Nephron (organoid): ENCODE measurements around the gene GPS1.
"Not testable (repeated sequence)": the region's sequence is repeated elsewhere in the genome, so short reads cannot be mapped to it uniquely, and the experiment has no call there.

Experiments used
- H3K27ac Mint-ChIP-seq, 3 experiments: 2 replicates each; pipeline ENCODE4 v1.8.0; 2020; ENCODE audit warnings: mixed read lengths in 3 of 3, mild to moderate bottlenecking in 2 of 3, moderate library complexity in 1 of 3
- H3K27me3 Mint-ChIP-seq: 2 replicates; pipeline ENCODE4 v1.8.0; 2021; ENCODE audit warnings: low read depth, mild to moderate bottlenecking, moderate library complexity, mixed read lengths
- H3K36me3 Mint-ChIP-seq: 2 replicates; pipeline ENCODE4 v1.8.0; 2020; ENCODE audit warnings: low read depth, mixed read lengths
- H3K4me1 Mint-ChIP-seq: 2 replicates; pipeline ENCODE4 v1.8.0; 2020; ENCODE audit warnings: mixed read lengths
- H3K4me3 Mint-ChIP-seq, 3 experiments: 2 replicates each; pipeline ENCODE4 v1.8.0; 2020; ENCODE audit warnings: mild to moderate bottlenecking in 3 of 3, mixed read lengths in 3 of 3, moderate library complexity in 2 of 3
- H3K9me3 Mint-ChIP-seq: 2 replicates; pipeline ENCODE4 v1.8.0; 2020; ENCODE audit warnings: mixed read lengths
- TF ChIP-seq, protein P1 (sequence below), 3 experiments: fragments of 200-600 bp; sonication (generic); IDR thresholded peaks; one replicate each; pipeline ENCODE4 v1.5.0; 2021; ENCODE audit warnings: antibody characterized with exemption in 3 of 3; ENCODE audit not compliant: unreplicated experiment in 3 of 3

The GPS1 gene

DNA sequence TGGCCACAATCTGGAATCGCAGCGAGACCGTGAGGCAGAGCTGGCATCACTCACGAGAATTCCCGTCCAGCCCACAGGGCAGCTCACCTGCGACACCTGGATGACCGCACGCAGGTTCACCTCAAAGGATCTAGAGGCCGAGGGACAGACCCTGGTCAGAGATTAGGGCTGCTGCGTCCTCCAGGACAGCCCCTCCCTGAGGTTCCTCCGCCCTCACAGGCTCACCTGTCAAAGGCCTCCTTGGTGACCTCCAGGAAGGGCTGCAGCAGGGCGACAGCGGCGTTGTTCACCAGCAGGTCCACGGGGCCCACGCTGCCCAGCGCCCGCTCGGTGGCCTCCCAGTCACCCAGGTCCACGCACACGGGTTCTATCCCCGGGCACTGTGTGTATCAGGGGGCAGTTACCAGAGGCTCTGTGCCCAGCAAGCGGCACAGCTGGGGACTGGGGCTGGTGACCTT lies 15.0 kb upstream of the GPS1 start:
- Mint-ChIP-seq H3K9me3 (no peaks in the 10 kb centered on the region), H3K4me1 (peaks cover 20% of the 10 kb centered on the region), H3K4me3 (peak overlapping the region; percentile 74 to 81 (median 79)), H3K27ac (no peak overlapping the region), H3K27me3 (peaks cover 21% of the 10 kb centered on the region), H3K36me3 (no peaks in the 10 kb centered on the region)
- TF ChIP-seq, protein P1, sequence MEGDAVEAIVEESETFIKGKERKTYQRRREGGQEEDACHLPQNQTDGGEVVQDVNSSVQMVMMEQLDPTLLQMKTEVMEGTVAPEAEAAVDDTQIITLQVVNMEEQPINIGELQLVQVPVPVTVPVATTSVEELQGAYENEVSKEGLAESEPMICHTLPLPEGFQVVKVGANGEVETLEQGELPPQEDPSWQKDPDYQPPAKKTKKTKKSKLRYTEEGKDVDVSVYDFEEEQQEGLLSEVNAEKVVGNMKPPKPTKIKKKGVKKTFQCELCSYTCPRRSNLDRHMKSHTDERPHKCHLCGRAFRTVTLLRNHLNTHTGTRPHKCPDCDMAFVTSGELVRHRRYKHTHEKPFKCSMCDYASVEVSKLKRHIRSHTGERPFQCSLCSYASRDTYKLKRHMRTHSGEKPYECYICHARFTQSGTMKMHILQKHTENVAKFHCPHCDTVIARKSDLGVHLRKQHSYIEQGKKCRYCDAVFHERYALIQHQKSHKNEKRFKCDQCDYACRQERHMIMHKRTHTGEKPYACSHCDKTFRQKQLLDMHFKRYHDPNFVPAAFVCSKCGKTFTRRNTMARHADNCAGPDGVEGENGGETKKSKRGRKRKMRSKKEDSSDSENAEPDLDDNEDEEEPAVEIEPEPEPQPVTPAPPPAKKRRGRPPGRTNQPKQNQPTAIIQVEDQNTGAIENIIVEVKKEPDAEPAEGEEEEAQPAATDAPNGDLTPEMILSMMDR (IDR thresholded peaks at IDR 0.05; ENCODE audit: unreplicated experiment in 3 of 3): no peak

DNA sequence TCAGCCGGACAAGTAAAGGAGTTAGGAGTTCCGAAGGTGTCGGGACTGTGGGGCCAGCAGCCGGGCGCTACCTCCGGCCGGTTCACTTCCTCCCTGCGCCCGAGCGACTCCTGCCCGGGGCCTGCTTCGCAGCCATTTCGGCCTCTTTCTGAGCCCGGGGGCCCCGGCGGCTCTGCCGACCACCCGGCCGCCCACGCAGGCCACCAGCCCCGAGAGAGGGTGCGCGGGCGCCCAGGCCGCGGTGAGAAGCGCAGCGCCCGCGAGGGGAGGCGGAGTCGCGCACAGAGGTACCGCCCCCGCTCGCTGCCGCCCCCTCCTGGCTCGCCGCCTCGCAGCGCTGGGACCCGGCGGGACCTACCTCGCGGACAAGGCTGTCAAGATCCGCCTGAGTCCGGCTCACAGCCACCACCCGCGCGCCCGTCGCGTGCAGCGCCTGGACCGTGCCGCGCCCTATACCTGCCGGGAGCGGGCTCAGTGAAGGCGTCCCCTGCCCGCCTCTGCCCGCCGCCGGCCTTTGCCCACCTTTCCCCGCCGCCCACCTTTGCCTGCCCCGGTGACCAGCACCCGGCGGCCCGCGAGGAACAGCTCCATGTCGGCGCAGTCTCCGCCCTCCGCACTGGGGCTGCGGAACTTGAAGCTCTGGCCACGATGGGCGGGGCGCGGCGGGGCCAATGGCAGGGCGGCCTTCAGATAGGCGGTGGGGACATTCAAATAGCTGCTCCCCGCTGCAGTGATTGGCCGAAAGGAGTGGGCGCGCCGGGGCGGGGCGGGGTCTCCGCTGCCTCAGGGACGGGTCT lies 14.4 kb upstream of the GPS1 start, which contains the start of gene DCXR:
Gene DCXR, minus strand, starts transcription at position 606 of the 797 bp plus-strand sequence. Its CDS starts 15 bp downstream, at position 591.
- H3K27me3 Mint-ChIP-seq: peaks cover 21% of the 10 kb centered on the region
- peak within 1 kb of the TSS in 2 of 3 experiments; percentile 43 to 88 for H3K27ac Mint-ChIP-seq
- H3K36me3 Mint-ChIP-seq: no peaks in the 10 kb centered on the region
- no peaks in the 10 kb centered on the region for H3K9me3 Mint-ChIP-seq
- H3K4me1 Mint-ChIP-seq: peaks cover 20% of the 10 kb centered on the region
- H3K4me3 Mint-ChIP-seq: peak within 1 kb of the TSS; percentile 76 to 88 (median 85)
- TF ChIP-seq, protein P1 (IDR thresholded peaks at IDR 0.05; ENCODE audit: unreplicated experiment in 3 of 3): peak; percentile 74 to 98 (median 80)

DNA sequence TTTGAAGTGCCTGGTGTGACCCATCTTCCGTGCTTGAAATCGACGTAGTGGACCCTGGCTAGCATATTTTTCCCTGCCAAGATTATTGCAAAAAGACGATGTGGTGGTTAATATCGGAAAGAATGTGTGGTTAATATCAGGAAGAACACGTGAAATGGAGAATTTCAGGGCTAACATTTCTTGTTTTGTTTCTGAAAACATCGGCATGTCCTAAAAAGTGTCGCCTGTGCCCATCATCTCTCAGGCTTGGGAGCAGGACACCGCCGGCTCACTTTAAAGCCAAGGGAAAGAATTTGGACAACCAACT lies 13.9 kb upstream of the GPS1 start:
- peaks cover 19% of the 10 kb centered on the region for H3K27me3 Mint-ChIP-seq
- peaks cover 20% of the 10 kb centered on the region for H3K4me1 Mint-ChIP-seq
- H3K4me3 Mint-ChIP-seq: peak overlapping the region; percentile 76 to 88 (median 85)
- H3K9me3 Mint-ChIP-seq: no peaks in the 10 kb centered on the region
- H3K27ac Mint-ChIP-seq: peak overlapping the region in 2 of 3 experiments; percentile 43 to 88
- TF ChIP-seq, protein P1 (IDR thresholded peaks at IDR 0.05; ENCODE audit: unreplicated experiment in 3 of 3): no peak
- H3K36me3 Mint-ChIP-seq: no peaks in the 10 kb centered on the region

DNA sequence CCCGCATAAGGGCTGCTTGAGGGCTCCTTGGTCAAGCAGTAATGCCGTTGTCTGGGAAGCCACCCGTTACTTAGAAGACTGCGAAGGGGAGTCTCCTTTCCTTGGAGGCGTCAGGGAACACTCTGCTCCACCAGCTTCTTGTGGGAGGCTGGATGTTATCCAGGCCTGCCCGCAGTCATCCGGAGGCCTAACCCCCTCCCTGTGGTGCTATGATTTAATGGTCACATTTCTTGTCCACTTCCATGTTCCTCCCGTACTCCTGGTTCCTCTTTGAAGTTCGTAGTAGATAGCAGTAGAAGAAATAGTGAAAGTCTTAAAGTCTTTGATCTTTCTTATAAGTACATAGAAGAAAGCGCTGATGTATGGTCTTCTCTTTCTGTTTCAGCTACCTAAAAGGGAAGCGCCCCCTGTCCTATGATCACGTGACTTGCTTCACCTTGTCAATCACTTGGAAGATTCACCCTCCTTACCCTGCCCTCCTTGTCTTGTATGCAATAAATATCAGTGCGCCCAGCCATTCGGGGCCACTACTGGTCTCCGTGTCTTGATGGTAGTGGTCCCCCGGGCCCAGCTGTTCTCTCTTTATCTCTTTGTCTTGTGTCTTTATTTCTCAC lies 12.8 kb upstream of the GPS1 start:
- H3K9me3 Mint-ChIP-seq, H3K36me3 Mint-ChIP-seq: not testable (repeated sequence)
- H3K27me3 Mint-ChIP-seq: peaks cover 16% of the 10 kb centered on the region
- peaks cover 20% of the 10 kb centered on the region for H3K4me1 Mint-ChIP-seq
- peak overlapping the region in 1 of 3 experiments; percentile 19 for H3K27ac Mint-ChIP-seq
- peak overlapping the region; percentile 2 to 64 (median 38) for H3K4me3 Mint-ChIP-seq

DNA sequence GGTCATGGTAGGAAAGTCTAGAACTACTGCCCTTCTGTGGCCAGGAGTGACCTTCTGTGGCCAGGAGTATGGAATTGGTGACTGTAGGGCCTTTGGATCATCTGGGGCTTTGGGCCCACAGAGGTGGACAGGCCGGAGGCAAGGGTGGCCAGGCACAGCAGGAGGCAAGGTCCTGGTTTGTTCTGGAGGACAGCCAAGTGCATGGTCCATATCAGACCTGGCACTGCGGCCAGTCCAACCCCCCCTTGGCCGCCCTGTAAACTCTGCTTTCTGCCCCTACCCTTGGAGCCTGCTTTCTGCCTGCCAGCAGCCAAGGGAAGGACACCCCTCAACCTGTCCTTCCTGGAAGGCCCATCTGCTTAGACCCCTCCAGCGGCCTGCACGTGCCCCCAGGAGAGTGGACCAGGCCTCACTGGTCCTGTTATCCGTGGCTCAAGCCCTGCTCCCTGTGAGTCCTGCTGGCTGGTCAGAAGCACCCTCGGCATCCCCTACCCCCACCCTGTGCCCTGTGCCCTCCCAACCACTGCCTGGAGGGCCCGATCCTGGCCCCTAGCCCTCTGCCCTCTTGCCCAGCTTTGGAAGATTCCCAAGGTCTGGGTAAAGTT lies 11.9 kb upstream of the GPS1 start:
- H3K4me3 Mint-ChIP-seq: no peak overlapping the region
- H3K4me1 Mint-ChIP-seq: peaks cover 20% of the 10 kb centered on the region
- TF ChIP-seq, protein P1 (IDR thresholded peaks at IDR 0.05; ENCODE audit: unreplicated experiment in 3 of 3): no peak
- H3K36me3 Mint-ChIP-seq: no peaks in the 10 kb centered on the region
- H3K9me3 Mint-ChIP-seq: no peaks in the 10 kb centered on the region
- H3K27me3 Mint-ChIP-seq: peaks cover 12% of the 10 kb centered on the region
- no peak overlapping the region for H3K27ac Mint-ChIP-seq

DNA sequence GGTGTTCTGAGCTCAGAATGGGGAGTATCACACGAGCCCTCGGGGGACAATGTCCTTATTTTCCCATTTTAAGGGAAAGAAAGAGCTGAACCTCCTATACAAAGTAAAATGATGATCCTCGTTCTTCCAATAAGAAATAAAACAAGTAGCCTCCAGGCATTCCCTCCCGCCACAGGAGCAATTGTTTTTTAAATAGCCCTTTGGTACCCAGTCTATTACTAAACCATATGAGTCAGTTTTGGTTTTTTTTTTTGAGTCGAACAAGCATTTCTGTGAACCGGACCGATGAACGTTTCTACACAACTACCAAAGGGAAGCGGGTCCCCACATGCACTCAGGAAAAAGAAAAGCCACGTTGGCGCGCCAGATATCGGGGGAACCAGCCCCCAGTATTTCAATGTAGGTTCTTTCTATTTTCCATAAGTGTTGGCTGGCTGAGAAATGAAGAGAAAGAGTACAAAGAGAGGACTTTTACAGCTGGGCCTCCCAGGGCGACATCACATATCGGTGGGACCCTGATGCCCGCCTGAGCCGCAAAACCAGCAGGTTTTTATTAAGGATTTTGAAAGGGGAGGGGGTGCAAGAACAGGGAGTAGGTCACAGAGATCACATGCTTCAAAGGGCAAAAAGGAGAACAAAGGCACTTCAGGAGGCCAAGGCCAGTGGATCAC lies 10.4 kb upstream of the GPS1 start:
- H3K36me3 Mint-ChIP-seq: no peaks in the 10 kb centered on the region
- H3K9me3 Mint-ChIP-seq: no peaks in the 10 kb centered on the region
- TF ChIP-seq, protein P1 (IDR thresholded peaks at IDR 0.05; ENCODE audit: unreplicated experiment in 3 of 3): no peak
- H3K27ac Mint-ChIP-seq: no peak overlapping the region
- H3K27me3 Mint-ChIP-seq: peaks cover 9% of the 10 kb centered on the region
- H3K4me1 Mint-ChIP-seq: peaks cover 11% of the 10 kb centered on the region
- H3K4me3 Mint-ChIP-seq: no peak overlapping the region
